VCaP (cell line): ENCODE data around the gene SPINT2.
A peak's percentile ranks its signal among the peaks of the same experiment; 100 is the strongest.
"Not testable (repeated sequence)": the region's sequence is repeated elsewhere in the genome, so short reads cannot be mapped to it uniquely, and the experiment has no call there.

Experiments used
- H3K27ac ChIP-seq: fragments of 450-650 bp; 2 replicates; pipeline ENCODE4 v1.5.1; 2017
- TF ChIP-seq, protein P1 (sequence below): fragments of 450-650 bp; conservative IDR thresholded peaks from 2 replicates; pipeline ENCODE4 v1.5.1; 2017; ENCODE audit warnings: mild to moderate bottlenecking, moderate library complexity

The SPINT2 gene

GRCh38 chr19:38252941-38253691, 11.3 kb upstream of the SPINT2 start:
- H3K27ac ChIP-seq: no peak overlapping the region
- TF ChIP-seq, protein P1, sequence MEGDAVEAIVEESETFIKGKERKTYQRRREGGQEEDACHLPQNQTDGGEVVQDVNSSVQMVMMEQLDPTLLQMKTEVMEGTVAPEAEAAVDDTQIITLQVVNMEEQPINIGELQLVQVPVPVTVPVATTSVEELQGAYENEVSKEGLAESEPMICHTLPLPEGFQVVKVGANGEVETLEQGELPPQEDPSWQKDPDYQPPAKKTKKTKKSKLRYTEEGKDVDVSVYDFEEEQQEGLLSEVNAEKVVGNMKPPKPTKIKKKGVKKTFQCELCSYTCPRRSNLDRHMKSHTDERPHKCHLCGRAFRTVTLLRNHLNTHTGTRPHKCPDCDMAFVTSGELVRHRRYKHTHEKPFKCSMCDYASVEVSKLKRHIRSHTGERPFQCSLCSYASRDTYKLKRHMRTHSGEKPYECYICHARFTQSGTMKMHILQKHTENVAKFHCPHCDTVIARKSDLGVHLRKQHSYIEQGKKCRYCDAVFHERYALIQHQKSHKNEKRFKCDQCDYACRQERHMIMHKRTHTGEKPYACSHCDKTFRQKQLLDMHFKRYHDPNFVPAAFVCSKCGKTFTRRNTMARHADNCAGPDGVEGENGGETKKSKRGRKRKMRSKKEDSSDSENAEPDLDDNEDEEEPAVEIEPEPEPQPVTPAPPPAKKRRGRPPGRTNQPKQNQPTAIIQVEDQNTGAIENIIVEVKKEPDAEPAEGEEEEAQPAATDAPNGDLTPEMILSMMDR: no peak

DNA sequence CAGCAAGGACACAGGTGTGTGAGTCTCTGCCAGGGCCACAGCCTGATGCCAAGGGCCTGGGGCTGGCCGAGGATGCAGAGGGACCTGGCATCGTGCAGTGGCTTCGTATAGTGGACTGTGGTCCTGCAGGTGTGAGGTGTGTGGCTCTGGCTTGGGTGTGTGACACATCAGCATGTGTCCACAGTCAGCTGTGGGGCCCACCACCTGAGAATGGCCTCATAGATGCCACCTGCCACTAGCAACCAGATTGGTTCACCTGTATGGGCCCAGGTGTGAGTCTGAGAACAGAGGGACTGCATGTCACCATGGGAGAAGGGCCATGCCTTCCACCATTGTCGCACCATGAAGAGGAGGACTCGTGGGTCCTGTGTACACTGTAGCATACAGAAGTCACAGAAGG, 10.6 kb upstream of the SPINT2 start:
- TF ChIP-seq, protein P1: no peak
- H3K27ac ChIP-seq: no peak overlapping the region

- TF ChIP-seq, protein P1: no peak
- no peak overlapping the region for H3K27ac ChIP-seq
Measured at GRCh38 chr19:38255383-38256014, 8.9 kb upstream of the SPINT2 start.

GRCh38 chr19:38261942-38262341, 2.4 kb upstream of the SPINT2 start:
- not testable (repeated sequence) for H3K27ac ChIP-seq

GRCh38 chr19:38262585-38263268, 1.6 kb upstream of the SPINT2 start:
- H3K27ac ChIP-seq: no peak overlapping the region; the same call in 1 of the 2 replicates
- TF ChIP-seq, protein P1: no peak

DNA sequence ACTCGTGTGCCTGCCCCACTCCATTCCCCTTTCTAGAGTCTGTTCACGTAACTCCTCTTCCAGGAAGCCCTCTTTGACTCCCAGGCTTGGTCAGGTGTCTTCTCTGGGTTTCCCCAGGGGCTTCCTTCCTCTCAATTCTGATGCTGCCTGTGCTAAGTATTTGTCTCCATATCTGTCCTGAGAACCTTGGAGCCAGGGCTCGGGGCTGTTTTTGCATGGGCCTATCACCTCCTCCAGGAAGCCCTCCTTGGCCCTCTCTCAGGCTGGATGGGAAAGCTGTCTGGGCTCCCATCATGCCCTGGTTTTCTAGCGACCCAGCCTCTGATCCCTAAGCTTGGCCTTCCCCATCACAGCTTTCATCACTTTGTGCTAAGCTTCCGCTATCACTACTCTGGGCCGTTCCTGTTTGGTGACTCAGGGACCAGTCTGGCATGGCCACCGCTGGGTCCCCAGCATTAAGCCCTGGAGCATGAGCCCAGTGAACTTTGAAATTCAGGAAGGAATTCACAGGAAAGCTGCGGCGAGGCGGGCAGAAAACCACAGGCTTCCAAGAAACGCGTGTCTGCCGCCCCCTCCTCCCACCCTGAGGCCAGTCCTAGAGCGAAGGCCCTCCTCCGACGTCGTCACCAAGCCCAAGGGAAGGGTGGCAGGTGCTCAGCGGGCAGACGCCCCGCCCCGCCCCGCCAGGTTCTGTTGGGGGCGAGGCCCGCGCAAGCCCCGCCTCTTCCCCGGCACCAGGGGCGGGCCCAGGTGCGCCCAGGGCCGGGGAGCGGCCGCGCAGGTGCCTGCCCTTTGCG, 486 bp upstream of the SPINT2 start:
- TF ChIP-seq, protein P1: no peak
- H3K27ac ChIP-seq: peak overlapping the region; percentile 98

- TF ChIP-seq, protein P1: no peak
- peak overlapping the region; percentile 98 for H3K27ac ChIP-seq
Measured at GRCh38 chr19:38265213-38265861, 964 bp downstream of the SPINT2 start.
